CD8-positive, alpha-beta memory T cell (primary cell): Measurements from ENCODE around the gene SCN11A. TPM values are rescaled to one million over a fixed set of nuclear protein-coding genes. Genes with fewer than 3 reads are reported as not detected.

Experiments
- CTCF ChIA-PET: fragments of 350-600 bp; sonication (Branson Sonifier 250); formaldehyde crosslinking; loops from one replicate; lab custom pipeline; 2021; ENCODE audit warnings: antibody characterized with exemption; lab: Charles Lee
- POLR2A ChIA-PET: fragments of 350-600 bp; sonication (Branson Sonifier 250); formaldehyde crosslinking; loops from one replicate; lab custom pipeline; 2021; ENCODE audit warnings: antibody characterized with exemption; lab: Charles Lee
- DNase-seq, 5 donors: peaks; one replicate each; pipeline versions ENCODE4 v3.0.0 to v3.0.0-alpha.2; 2020 to 2022; ENCODE audit warnings: mixed read lengths in 1 of 5
- H3K27ac ChIP-seq: one replicate; pipeline ENCODE4 v1.7.0; 2013; ENCODE audit warnings: low read depth, mild to moderate bottlenecking, low read length, moderate library complexity
- H3K27me3 ChIP-seq: 2 replicates; pipeline ENCODE4 v1.7.0; 2013; ENCODE audit warnings: low read length, mild to moderate bottlenecking; ENCODE audit not compliant: insufficient read depth, poor library complexity, severe bottlenecking
- H3K36me3 ChIP-seq: 2 replicates; pipeline ENCODE4 v1.7.0; 2013; ENCODE audit warnings: mild to moderate bottlenecking, low read length, moderate library complexity; ENCODE audit not compliant: insufficient read depth
- H3K4me1 ChIP-seq: 2 replicates; pipeline ENCODE4 v1.7.0; 2013; ENCODE audit warnings: mild to moderate bottlenecking, low read length, moderate library complexity; ENCODE audit not compliant: insufficient read depth
- H3K4me3 ChIP-seq: 2 replicates; pipeline ENCODE4 v1.7.0; 2013; ENCODE audit warnings: mild to moderate bottlenecking, low read length
- H3K9me3 ChIP-seq: 2 replicates; pipeline ENCODE4 v1.7.0; 2013; ENCODE audit warnings: mild to moderate bottlenecking, low read length
- H3K27ac Mint-ChIP-seq, 8 donors: one replicate each; pipeline ENCODE4 v1.8.0; 2020 to 2021; ENCODE audit warnings: mixed read lengths in 8 of 8, mild to moderate bottlenecking in 6 of 8, inconsistent platforms in 3 of 8, moderate library complexity in 3 of 8
- H3K27me3 Mint-ChIP-seq, 2 donors: one replicate each; pipeline ENCODE4 v1.8.0; 2020 to 2021; ENCODE audit warnings: mixed read lengths in 2 of 2, mild to moderate bottlenecking in 1 of 2, moderate library complexity in 1 of 2
- H3K36me3 Mint-ChIP-seq, 3 donors: one replicate each; pipeline ENCODE4 v1.8.0; 2020 to 2021; ENCODE audit warnings: mixed read lengths in 3 of 3, inconsistent platforms in 1 of 3, mild to moderate bottlenecking in 1 of 3
- H3K4me1 Mint-ChIP-seq, 3 donors: one replicate each; pipeline ENCODE4 v1.8.0; 2020 to 2021; ENCODE audit warnings: mixed read lengths in 3 of 3, inconsistent platforms in 1 of 3, mild to moderate bottlenecking in 1 of 3
- H3K4me3 Mint-ChIP-seq, 7 donors: one replicate each; pipeline ENCODE4 v1.8.0; 2020 to 2021; ENCODE audit warnings: mixed read lengths in 7 of 7, mild to moderate bottlenecking in 6 of 7, moderate library complexity in 4 of 7, inconsistent platforms in 2 of 7
- H3K9me3 Mint-ChIP-seq, 5 donors: one replicate each; pipeline ENCODE4 v1.8.0; 2020 to 2022; ENCODE audit warnings: mixed read lengths in 5 of 5, mild to moderate bottlenecking in 3 of 5, moderate library complexity in 2 of 5, inconsistent platforms in 1 of 5
- polyA plus RNA-seq: library from polyadenylated mRNA; unstranded; fragments of 300-500 nt; fragmentation: Illumina TruSeq; gene quantifications from one replicate; pipeline ENCODE4 v1.2.3, GENCODE V29; 2021
- total RNA-seq, 2 experiments: library from RNA; stranded (reverse); gene quantifications; one replicate each; pipeline ENCODE4 v1.2.3, GENCODE V29; 2021

The SCN11A gene
- total and polyA plus RNA-seq, 3 experiments from 2014 or later, result 0.07 to 0.09 TPM; not detected in 1

DNA sequence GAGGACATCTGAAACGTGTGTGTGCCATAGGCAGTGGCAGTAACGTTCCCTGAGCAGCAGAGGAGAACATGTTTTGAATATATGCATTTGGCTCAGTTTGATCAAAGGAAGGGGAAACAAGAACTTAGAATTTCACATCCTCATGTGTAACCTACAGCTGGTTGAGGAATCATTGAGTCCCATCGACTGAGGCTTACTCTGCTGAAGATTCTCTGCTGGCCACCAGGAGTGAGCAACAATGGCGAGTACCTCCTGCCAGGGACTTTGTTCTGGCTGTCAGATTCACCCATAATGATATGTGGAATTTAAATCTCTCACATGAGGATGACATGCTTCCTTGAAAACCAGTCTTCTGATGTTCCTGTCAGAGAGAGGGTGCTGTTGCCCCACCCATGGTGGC lies 34.4 kb upstream of the SCN11A start:
- Mint-ChIP-seq H3K36me3 (peaks cover 7 to 93% (median 29%) of the 10 kb centered on the region in 3 donors), H3K27ac (peak overlapping the region in 2 of 8 donors; percentile 58 to 69), H3K4me1 (no peaks in the 10 kb centered on the region), H3K9me3 (no peaks in the 10 kb centered on the region), H3K27me3 (no peaks in the 10 kb centered on the region), H3K4me3 (no peak overlapping the region)
- ChIA-PET CTCF (interaction anchor here (0.9 kb wide), 1 partner anchor 204 kb away, joined by 3 read pairs; no protein-coding TSS in a partner anchor), POLR2A (no interaction called here)
- no peak for DNase-seq
- no peak overlapping the region for H3K27ac ChIP-seq
- no peaks in the 10 kb centered on the region for H3K27me3 ChIP-seq
- no peaks in the 10 kb centered on the region for H3K4me1 ChIP-seq
- peaks cover 38% of the 10 kb centered on the region for H3K36me3 ChIP-seq
- no peak overlapping the region for H3K4me3 ChIP-seq
- H3K9me3 ChIP-seq, result no peaks in the 10 kb centered on the region

DNA sequence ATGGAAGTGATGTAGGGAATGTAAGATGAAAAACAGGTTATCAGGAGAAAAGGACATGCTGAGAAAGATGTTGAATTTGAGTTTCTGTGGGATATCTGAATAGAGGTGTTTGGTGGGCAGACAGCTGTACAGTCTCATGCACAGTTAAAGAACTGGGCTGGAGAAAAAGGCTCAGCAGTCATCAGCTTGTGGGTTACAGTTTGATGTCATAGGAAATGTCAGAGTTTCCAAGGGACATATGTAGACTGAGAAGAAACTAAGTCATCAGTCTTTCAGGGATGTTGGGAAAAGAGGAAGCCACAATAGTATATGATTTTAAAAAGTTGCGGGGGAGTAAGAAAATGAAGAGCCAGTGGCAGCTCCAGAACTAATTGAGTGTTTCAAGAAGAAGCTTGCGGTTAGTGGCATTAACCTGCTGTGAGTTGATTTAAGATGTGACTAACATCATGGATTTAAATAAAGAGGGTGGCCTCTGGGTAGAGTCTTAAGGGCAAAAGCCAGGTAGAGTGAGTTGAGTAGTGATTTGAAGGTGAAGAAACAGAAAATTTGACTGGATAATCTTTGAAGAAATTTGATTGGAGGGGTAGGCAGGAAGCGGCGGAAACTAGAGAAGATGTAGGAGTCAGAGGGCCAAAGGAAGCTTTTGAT lies 31.0 kb upstream of the SCN11A start:
- no peaks in the 10 kb centered on the region for H3K9me3 ChIP-seq
- Mint-ChIP-seq H3K27me3 (no peaks in the 10 kb centered on the region), H3K4me1 (peaks cover 0 to 2% (median 0%) of the 10 kb centered on the region in 3 donors), H3K4me3 (no peak overlapping the region), H3K36me3 (peaks cover 10 to 81% (median 27%) of the 10 kb centered on the region in 3 donors), H3K27ac (peak overlapping the region in 5 of 8 donors; percentile 6 to 76 (median 35)), H3K9me3 (no peaks in the 10 kb centered on the region)
- peaks cover 24% of the 10 kb centered on the region for H3K36me3 ChIP-seq
- ChIA-PET POLR2A (no interaction called here), CTCF (no interaction called here)
- no peaks in the 10 kb centered on the region for H3K27me3 ChIP-seq
- no peak overlapping the region for H3K4me3 ChIP-seq
- H3K27ac ChIP-seq, result no peak overlapping the region
- DNase-seq, result no peak
- H3K4me1 ChIP-seq, result no peaks in the 10 kb centered on the region

DNA sequence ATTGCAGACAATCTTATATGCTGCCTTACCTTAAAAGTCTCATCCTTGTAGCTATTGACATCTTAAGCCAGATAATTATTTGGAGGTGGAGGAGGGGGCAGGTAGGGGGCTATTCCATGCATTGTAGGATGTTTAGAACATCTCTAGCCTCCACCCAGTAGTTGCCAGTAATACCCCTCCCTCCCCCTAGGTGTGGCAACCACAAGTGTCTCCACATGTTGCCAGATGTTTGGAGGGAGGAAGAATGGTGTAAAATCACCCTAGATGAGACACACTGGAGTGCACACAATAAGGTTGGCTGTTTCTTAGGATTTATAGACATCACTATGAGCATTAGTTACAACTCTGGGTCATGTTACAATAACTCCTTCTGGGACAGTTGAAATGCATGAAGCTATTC lies 28.3 kb upstream of the SCN11A start:
- H3K4me1 Mint-ChIP-seq, result peaks cover 0 to 2% (median 0%) of the 10 kb centered on the region in 3 donors
- H3K36me3 Mint-ChIP-seq, result peaks cover 22 to 78% (median 38%) of the 10 kb centered on the region in 3 donors
- no peak for DNase-seq
- ChIA-PET POLR2A (no interaction called here), CTCF (interaction anchor here (2.1 kb wide), 1 partner anchor 212 kb away, joined by 6 read pairs; no protein-coding TSS in a partner anchor)
- H3K27ac Mint-ChIP-seq, result peak overlapping the region in 3 of 8 donors; percentile 20 to 48 (median 20)
- H3K9me3 Mint-ChIP-seq, result no peaks in the 10 kb centered on the region
- Histone ChIP-seq H3K4me3 (no peak overlapping the region), H3K36me3 (peaks cover 11% of the 10 kb centered on the region), H3K27me3 (no peaks in the 10 kb centered on the region), H3K9me3 (no peaks in the 10 kb centered on the region), H3K4me1 (no peaks in the 10 kb centered on the region), H3K27ac (no peak overlapping the region)
- H3K4me3 Mint-ChIP-seq, result no peak overlapping the region
- H3K27me3 Mint-ChIP-seq, result no peaks in the 10 kb centered on the region

DNA sequence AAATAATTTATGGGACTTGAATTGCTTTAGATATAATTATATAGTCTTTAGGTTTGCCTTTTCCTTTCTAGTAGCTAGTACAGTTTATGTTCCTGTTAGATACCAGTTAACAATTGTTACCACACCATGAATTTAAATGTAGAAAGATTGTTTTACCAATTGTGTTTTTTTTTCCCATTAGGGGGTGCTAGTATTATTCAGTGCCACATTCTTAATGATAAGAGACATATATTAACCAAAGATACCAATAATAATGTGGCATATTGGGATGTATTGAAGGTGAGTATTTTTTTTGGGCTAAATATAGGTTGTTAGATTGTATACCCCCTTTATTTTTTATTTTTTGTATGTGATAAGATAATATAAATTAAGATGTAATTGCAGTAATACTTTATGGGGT lies 27.8 kb upstream of the SCN11A start:
- ChIA-PET POLR2A (no interaction called here), CTCF (interaction anchor here (2.1 kb wide), 1 partner anchor 212 kb away, joined by 6 read pairs; no protein-coding TSS in a partner anchor)
- Histone ChIP-seq H3K4me3 (no peak overlapping the region), H3K27ac (no peak overlapping the region), H3K36me3 (peaks cover 16% of the 10 kb centered on the region), H3K27me3 (no peaks in the 10 kb centered on the region), H3K9me3 (no peaks in the 10 kb centered on the region), H3K4me1 (no peaks in the 10 kb centered on the region)
- DNase-seq, result no peak
- H3K4me1 Mint-ChIP-seq, result peaks cover 0 to 2% (median 0%) of the 10 kb centered on the region in 3 donors
- H3K36me3 Mint-ChIP-seq, result peaks cover 24 to 81% (median 37%) of the 10 kb centered on the region in 3 donors
- H3K9me3 Mint-ChIP-seq, result no peaks in the 10 kb centered on the region
- H3K27ac Mint-ChIP-seq, result peak overlapping the region in 3 of 8 donors; percentile 28 to 89 (median 48)
- H3K4me3 Mint-ChIP-seq, result no peak overlapping the region
- H3K27me3 Mint-ChIP-seq, result no peaks in the 10 kb centered on the region

DNA sequence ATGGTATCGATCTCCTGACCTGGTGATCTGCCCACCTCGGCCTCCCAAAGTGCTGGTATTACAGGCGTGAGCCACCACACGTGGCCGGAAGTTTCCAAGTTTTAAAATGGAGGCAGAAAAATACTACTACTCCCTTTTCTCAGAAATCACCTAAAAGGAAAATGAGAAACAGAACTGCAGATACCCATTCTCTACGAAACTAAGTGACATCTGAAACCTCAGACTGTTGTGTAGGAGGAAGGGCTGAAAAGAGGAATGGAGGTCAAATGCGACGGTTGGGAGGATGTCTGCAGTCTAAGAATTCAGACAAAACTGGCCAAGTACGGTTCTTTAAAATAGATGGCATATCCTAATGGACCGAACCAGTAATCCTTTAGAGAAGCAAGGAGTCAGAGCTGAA lies 24.2 kb upstream of the SCN11A start:
- H3K4me3 Mint-ChIP-seq, result no peak overlapping the region
- CTCF ChIA-PET, result interaction anchor here (1.3 kb wide), 1 partner anchor 213 kb away, joined by 3 read pairs; no protein-coding TSS in a partner anchor
- no peaks in the 10 kb centered on the region for H3K9me3 Mint-ChIP-seq
- DNase-seq, result no peak
- POLR2A ChIA-PET, result no interaction called here
- H3K27me3 ChIP-seq, result no peaks in the 10 kb centered on the region
- peak overlapping the region in 1 of 8 donors; percentile 46 for H3K27ac Mint-ChIP-seq
- peaks cover 32% of the 10 kb centered on the region for H3K36me3 ChIP-seq
- H3K4me3 ChIP-seq, result no peak overlapping the region
- H3K36me3 Mint-ChIP-seq, result peaks cover 31 to 85% (median 47%) of the 10 kb centered on the region in 3 donors
- H3K27ac ChIP-seq, result no peak overlapping the region
- no peaks in the 10 kb centered on the region for H3K4me1 ChIP-seq
- no peaks in the 10 kb centered on the region for H3K9me3 ChIP-seq
- no peaks in the 10 kb centered on the region for H3K27me3 Mint-ChIP-seq
- peaks cover 0 to 2% (median 0%) of the 10 kb centered on the region in 3 donors for H3K4me1 Mint-ChIP-seq

DNA sequence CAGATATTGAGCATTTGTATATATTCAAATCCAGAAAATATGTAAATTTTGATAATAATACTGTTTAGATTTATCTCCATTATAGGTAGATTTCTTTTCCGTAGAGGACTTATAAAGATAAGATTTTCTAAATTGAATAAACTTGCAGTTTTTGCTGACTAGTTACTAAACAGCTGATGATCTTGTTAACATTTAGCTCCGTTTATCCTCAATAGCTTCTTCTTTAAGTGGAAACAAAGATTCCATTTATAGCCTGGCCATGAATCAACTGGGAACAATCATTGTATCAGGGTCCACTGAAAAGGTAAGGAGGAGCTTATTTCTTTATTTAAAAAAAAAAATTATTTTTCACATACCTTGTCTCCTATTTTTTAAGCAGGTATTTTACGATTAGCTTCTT lies 16.8 kb upstream of the SCN11A start:
- no peak overlapping the region for H3K4me3 Mint-ChIP-seq
- no peaks in the 10 kb centered on the region for H3K9me3 ChIP-seq
- no peaks in the 10 kb centered on the region for H3K9me3 Mint-ChIP-seq
- H3K4me1 ChIP-seq, result no peaks in the 10 kb centered on the region
- H3K27me3 Mint-ChIP-seq, result no peaks in the 10 kb centered on the region
- ChIA-PET CTCF (no interaction called here), POLR2A (no interaction called here)
- DNase-seq, result no peak
- peaks cover 22 to 89% (median 33%) of the 10 kb centered on the region in 3 donors for H3K36me3 Mint-ChIP-seq
- H3K4me1 Mint-ChIP-seq, result peaks cover 7 to 17% (median 14%) of the 10 kb centered on the region in 3 donors
- no peak overlapping the region for H3K27ac Mint-ChIP-seq
- no peak overlapping the region for H3K27ac ChIP-seq
- H3K27me3 ChIP-seq, result no peaks in the 10 kb centered on the region
- peaks cover 23% of the 10 kb centered on the region for H3K36me3 ChIP-seq
- no peak overlapping the region for H3K4me3 ChIP-seq

DNA sequence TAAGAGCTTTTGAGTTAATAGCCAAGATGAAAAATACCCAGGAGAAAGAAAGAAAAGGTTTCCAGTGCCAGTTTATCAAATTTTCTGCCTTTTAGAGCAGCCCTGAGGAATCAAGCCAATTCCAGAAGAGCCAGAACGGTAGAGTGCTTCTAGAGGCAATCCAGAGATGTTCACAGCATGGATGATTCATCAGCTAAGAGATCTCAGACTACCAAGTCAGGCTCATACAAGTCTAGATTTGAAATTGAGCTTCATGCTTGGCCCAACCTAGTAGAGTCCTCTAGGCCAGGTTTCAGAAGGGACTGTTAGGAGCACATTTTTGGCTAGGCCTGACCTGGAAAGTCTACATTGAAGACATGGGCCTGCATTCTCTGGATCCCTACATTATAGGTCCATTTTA lies 15.5 kb upstream of the SCN11A start:
- H3K36me3 ChIP-seq, result peaks cover 18% of the 10 kb centered on the region
- no peaks in the 10 kb centered on the region for H3K9me3 Mint-ChIP-seq

DNA sequence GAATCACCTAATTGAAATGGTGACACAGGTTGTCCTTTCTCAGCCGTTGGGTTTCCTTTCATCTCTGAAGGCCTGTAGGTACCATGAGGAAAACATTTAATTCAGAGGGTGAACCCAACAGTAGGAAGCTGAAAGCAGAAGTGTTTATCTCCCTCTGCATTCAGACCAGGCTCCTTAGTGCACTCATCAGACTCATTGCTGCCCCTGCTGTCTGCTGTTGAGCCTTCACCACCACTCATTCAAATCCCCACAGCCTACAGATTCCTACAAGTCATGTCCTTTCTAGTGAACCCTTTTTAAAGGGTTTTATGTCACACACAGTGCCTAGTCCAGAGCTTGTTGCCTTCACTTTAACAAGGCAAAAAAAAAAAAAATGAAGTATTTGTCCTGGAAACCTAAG lies 13.5 kb upstream of the SCN11A start:
- CTCF ChIA-PET, result interaction anchor here (0.7 to 1.0 kb wide), 2 partner anchors 53 to 223 kb away, joined by 3 read pairs; no protein-coding TSS in a partner anchor
- DNase-seq, result no peak
- Mint-ChIP-seq H3K9me3 (no peaks in the 10 kb centered on the region), H3K27me3 (peaks cover 0 to 3% of the 10 kb centered on the region in 2 donors), H3K36me3 (peaks cover 7 to 71% (median 18%) of the 10 kb centered on the region in 3 donors), H3K4me1 (peaks cover 25 to 39% (median 35%) of the 10 kb centered on the region in 3 donors), H3K27ac (peak overlapping the region in 3 of 8 donors; percentile 6 to 33 (median 22)), H3K4me3 (no peak overlapping the region)
- no peaks in the 10 kb centered on the region for H3K9me3 ChIP-seq
- H3K27ac ChIP-seq, result no peak overlapping the region
- no peaks in the 10 kb centered on the region for H3K27me3 ChIP-seq
- no peaks in the 10 kb centered on the region for H3K4me1 ChIP-seq
- peaks cover 11% of the 10 kb centered on the region for H3K36me3 ChIP-seq
- POLR2A ChIA-PET, result no interaction called here
- no peak overlapping the region for H3K4me3 ChIP-seq

More for the DNA sequence above, 15.5 kb upstream of the SCN11A start:
- peaks cover 19 to 84% (median 24%) of the 10 kb centered on the region in 3 donors for H3K36me3 Mint-ChIP-seq
- H3K4me3 ChIP-seq, result no peak overlapping the region
- ChIA-PET POLR2A (no interaction called here), CTCF (no interaction called here)
- H3K27ac ChIP-seq, result no peak overlapping the region
- peaks cover 10 to 27% (median 20%) of the 10 kb centered on the region in 3 donors for H3K4me1 Mint-ChIP-seq
- H3K4me3 Mint-ChIP-seq, result no peak overlapping the region
- H3K27me3 ChIP-seq, result no peaks in the 10 kb centered on the region
- H3K27ac Mint-ChIP-seq, result no peak overlapping the region
- no peaks in the 10 kb centered on the region for H3K4me1 ChIP-seq
- no peak for DNase-seq
- H3K27me3 Mint-ChIP-seq, result peaks cover 0 to 1% of the 10 kb centered on the region in 2 donors
- H3K9me3 ChIP-seq, result no peaks in the 10 kb centered on the region
